Immature natural killer cell (primary cell): ENCODE measurements around the gene UTS2B. TPM values are rescaled to one million over a fixed set of nuclear protein-coding genes. Genes with fewer than 3 reads are reported as not detected.

Experiments
- DNase-seq, 3 donors: peaks; one replicate each; pipeline ENCODE4 v3.0.0; 2022; ENCODE audit warnings: mixed read lengths in 1 of 3
- H3K27ac Mint-ChIP-seq, 6 donors: one replicate each; pipeline ENCODE4 v1.8.0; 2020; ENCODE audit warnings: mixed read lengths in 6 of 6, mild to moderate bottlenecking in 5 of 6, inconsistent platforms in 4 of 6, moderate library complexity in 3 of 6
- H3K27me3 Mint-ChIP-seq, 3 donors: one replicate each; pipeline ENCODE4 v1.8.0; 2020 to 2021; ENCODE audit warnings: low read depth in 3 of 3, mild to moderate bottlenecking in 3 of 3, mixed read lengths in 3 of 3, moderate library complexity in 3 of 3, inconsistent platforms in 1 of 3
- H3K36me3 Mint-ChIP-seq, 3 donors: one replicate each; pipeline ENCODE4 v1.8.0; 2020; ENCODE audit warnings: mixed read lengths in 3 of 3, inconsistent platforms in 2 of 3, mild to moderate bottlenecking in 2 of 3
- H3K4me1 Mint-ChIP-seq, 2 donors: one replicate each; pipeline ENCODE4 v1.8.0; 2020; ENCODE audit warnings: inconsistent platforms in 2 of 2, mild to moderate bottlenecking in 2 of 2, mixed read lengths in 2 of 2, moderate library complexity in 1 of 2
- H3K4me3 Mint-ChIP-seq, 5 donors: one replicate each; pipeline ENCODE4 v1.8.0; 2020; ENCODE audit warnings: mild to moderate bottlenecking in 5 of 5, mixed read lengths in 5 of 5, inconsistent platforms in 3 of 5, moderate library complexity in 3 of 5
- H3K9me3 Mint-ChIP-seq, 6 donors: one replicate each; pipeline ENCODE4 v1.8.0; 2020; ENCODE audit warnings: mild to moderate bottlenecking in 6 of 6, mixed read lengths in 6 of 6, inconsistent platforms in 4 of 6, moderate library complexity in 3 of 6
- polyA plus RNA-seq, 3 donors: library from polyadenylated mRNA; unstranded; fragments of 300-500 nt; fragmentation: Illumina TruSeq; gene quantifications; one replicate each; pipeline ENCODE4 v1.2.3, GENCODE V29; 2021

UTS2B gene
- polyA plus RNA-seq, 3 donors from 2014 or later: not detected

GRCh38 chr3:191328383-191328961, 1.9 kb downstream of the UTS2B start:
- peak in 1 of 3 donors; percentile 62 for DNase-seq
- peaks cover 0 to 7% (median 0%) of the 10 kb centered on the region in 3 donors for H3K27me3 Mint-ChIP-seq

GRCh38 chr3:191327526-191327925, 2.8 kb downstream of the UTS2B start:
- Mint-ChIP-seq H3K27me3 (peaks cover 0 to 7% (median 0%) of the 10 kb centered on the region in 3 donors), H3K4me1 (peaks cover 31 to 42% of the 10 kb centered on the region in 2 donors), H3K27ac (no peak overlapping the region), H3K4me3 (peak overlapping the region in 1 of 5 donors; percentile 48), H3K36me3 (no peaks in the 10 kb centered on the region), H3K9me3 (peaks cover 0 to 2% (median 0%) of the 10 kb centered on the region in 6 donors)
- no peak for DNase-seq

More at GRCh38 chr3:191328383-191328961, 1.9 kb downstream of the UTS2B start:
- H3K4me1 Mint-ChIP-seq: peaks cover 34 to 51% of the 10 kb centered on the region in 2 donors
- H3K36me3 Mint-ChIP-seq: no peaks in the 10 kb centered on the region
- H3K9me3 Mint-ChIP-seq: peaks cover 0 to under 1% (median 0%) of the 10 kb centered on the region in 6 donors
- H3K4me3 Mint-ChIP-seq: peak overlapping the region; percentile 81 to 88 (median 84)
- peak overlapping the region; percentile 26 to 93 (median 82) for H3K27ac Mint-ChIP-seq

- H3K4me3 Mint-ChIP-seq: no peak overlapping the region
- H3K9me3 Mint-ChIP-seq: peaks cover 0 to 2% (median 0%) of the 10 kb centered on the region in 6 donors
- H3K27ac Mint-ChIP-seq: no peak overlapping the region
- H3K36me3 Mint-ChIP-seq: no peaks in the 10 kb centered on the region
- DNase-seq: no peak
- peaks cover 10 to 18% of the 10 kb centered on the region in 2 donors for H3K4me1 Mint-ChIP-seq
- H3K27me3 Mint-ChIP-seq: peaks cover 0 to 7% (median 0%) of the 10 kb centered on the region in 3 donors
Observed at GRCh38 chr3:191324936-191325335, 5.4 kb downstream of the UTS2B start.

- H3K27me3 Mint-ChIP-seq: peaks cover 0 to 3% (median 0%) of the 10 kb centered on the region in 3 donors
- peaks cover 0 to 2% (median 0%) of the 10 kb centered on the region in 6 donors for H3K9me3 Mint-ChIP-seq
- no peak overlapping the region for H3K4me3 Mint-ChIP-seq
- no peak for DNase-seq
- no peak overlapping the region for H3K27ac Mint-ChIP-seq
- no peaks in the 10 kb centered on the region for H3K36me3 Mint-ChIP-seq
- no peaks in the 10 kb centered on the region for H3K4me1 Mint-ChIP-seq
Observed at GRCh38 chr3:191321019-191321767, 9.1 kb downstream of the UTS2B start.

GRCh38 chr3:191320316-191320715, 10.0 kb downstream of the UTS2B start:
- H3K4me3 Mint-ChIP-seq: no peak overlapping the region
- no peaks in the 10 kb centered on the region for H3K36me3 Mint-ChIP-seq
- peaks cover 0 to 3% (median 0%) of the 10 kb centered on the region in 3 donors for H3K27me3 Mint-ChIP-seq
- DNase-seq: no peak
- peaks cover 0 to 2% (median 0%) of the 10 kb centered on the region in 6 donors for H3K9me3 Mint-ChIP-seq
- H3K27ac Mint-ChIP-seq: no peak overlapping the region
- no peaks in the 10 kb centered on the region for H3K4me1 Mint-ChIP-seq

- DNase-seq: no peak
- H3K27ac Mint-ChIP-seq: no peak overlapping the region
- no peaks in the 10 kb centered on the region for H3K36me3 Mint-ChIP-seq
- H3K27me3 Mint-ChIP-seq: no peaks in the 10 kb centered on the region
- H3K4me3 Mint-ChIP-seq: no peak overlapping the region
- no peaks in the 10 kb centered on the region for H3K4me1 Mint-ChIP-seq
- no peaks in the 10 kb centered on the region for H3K9me3 Mint-ChIP-seq
Observed at GRCh38 chr3:191316876-191317603, 13.3 kb downstream of the UTS2B start.

- Mint-ChIP-seq H3K4me1 (no peaks in the 10 kb centered on the region), H3K4me3 (no peak overlapping the region), H3K27me3 (peaks cover 0 to 4% (median 2%) of the 10 kb centered on the region in 3 donors), H3K36me3 (no peaks in the 10 kb centered on the region), H3K9me3 (peaks cover 0 to 2% (median 0%) of the 10 kb centered on the region in 6 donors), H3K27ac (no peak overlapping the region)
- no peak for DNase-seq
Observed at GRCh38 chr3:191314109-191314728, 16.1 kb downstream of the UTS2B start.

GRCh38 chr3:191313296-191313695, 17.0 kb downstream of the UTS2B start:
- peaks cover 0 to 4% (median 2%) of the 10 kb centered on the region in 3 donors for H3K27me3 Mint-ChIP-seq
- H3K27ac Mint-ChIP-seq: no peak overlapping the region
- H3K36me3 Mint-ChIP-seq: no peaks in the 10 kb centered on the region
- no peak overlapping the region for H3K4me3 Mint-ChIP-seq
- DNase-seq: no peak
- peaks cover 0 to 2% (median 0%) of the 10 kb centered on the region in 6 donors for H3K9me3 Mint-ChIP-seq
- H3K4me1 Mint-ChIP-seq: no peaks in the 10 kb centered on the region

- Mint-ChIP-seq H3K4me1 (no peaks in the 10 kb centered on the region), H3K36me3 (no peaks in the 10 kb centered on the region), H3K27me3 (peaks cover 0 to 4% (median 4%) of the 10 kb centered on the region in 3 donors), H3K9me3 (peaks cover 0 to 2% (median 0%) of the 10 kb centered on the region in 6 donors), H3K4me3 (no peak overlapping the region), H3K27ac (no peak overlapping the region)
- no peak for DNase-seq
Observed at GRCh38 chr3:191307341-191307740, 23.0 kb downstream of the UTS2B start.

- H3K4me3 Mint-ChIP-seq: no peak overlapping the region
- peaks cover 0 to 2% (median 0%) of the 10 kb centered on the region in 6 donors for H3K9me3 Mint-ChIP-seq
- H3K4me1 Mint-ChIP-seq: no peaks in the 10 kb centered on the region
- no peaks in the 10 kb centered on the region for H3K36me3 Mint-ChIP-seq
- DNase-seq: no peak
- no peak overlapping the region for H3K27ac Mint-ChIP-seq
- H3K27me3 Mint-ChIP-seq: peaks cover 0 to 4% (median 4%) of the 10 kb centered on the region in 3 donors
Observed at GRCh38 chr3:191306428-191306827, 23.9 kb downstream of the UTS2B start.

- H3K36me3 Mint-ChIP-seq: no peaks in the 10 kb centered on the region
Observed at GRCh38 chr3:191303596-191303995, 26.7 kb downstream of the UTS2B start.

GRCh38 chr3:191302451-191302850, 27.9 kb downstream of the UTS2B start:
- H3K4me3 Mint-ChIP-seq: no peak overlapping the region
- no peak overlapping the region for H3K27ac Mint-ChIP-seq
- H3K27me3 Mint-ChIP-seq: peaks cover 0 to 7% (median 2%) of the 10 kb centered on the region in 3 donors
- DNase-seq: no peak
- no peaks in the 10 kb centered on the region for H3K4me1 Mint-ChIP-seq
- H3K9me3 Mint-ChIP-seq: peaks cover 0 to 3% (median 0%) of the 10 kb centered on the region in 6 donors
- H3K36me3 Mint-ChIP-seq: no peaks in the 10 kb centered on the region

More at GRCh38 chr3:191303596-191303995, 26.7 kb downstream of the UTS2B start:
- Mint-ChIP-seq H3K4me3 (no peak overlapping the region), H3K27ac (no peak overlapping the region), H3K9me3 (no peaks in the 10 kb centered on the region), H3K4me1 (no peaks in the 10 kb centered on the region), H3K27me3 (peaks cover 0 to 5% (median 2%) of the 10 kb centered on the region in 3 donors)
- DNase-seq: no peak

- no peak overlapping the region for H3K4me3 Mint-ChIP-seq
- H3K9me3 Mint-ChIP-seq: peaks cover 0 to 3% (median 0%) of the 10 kb centered on the region in 6 donors
- H3K36me3 Mint-ChIP-seq: no peaks in the 10 kb centered on the region
- no peaks in the 10 kb centered on the region for H3K4me1 Mint-ChIP-seq
- peaks cover 0 to 11% (median 2%) of the 10 kb centered on the region in 3 donors for H3K27me3 Mint-ChIP-seq
- no peak overlapping the region for H3K27ac Mint-ChIP-seq
- DNase-seq: no peak
Observed at GRCh38 chr3:191301782-191302411, 28.4 kb downstream of the UTS2B start.
